ENCODE results near the gene YJU2.
A peak's percentile ranks its signal among the peaks of the same experiment; 100 is the strongest.
"Not testable (repeated sequence)": the region's sequence is repeated elsewhere in the genome, so short reads cannot be mapped to it uniquely, and the experiment has no call there.

Gene YJU2

DNA sequence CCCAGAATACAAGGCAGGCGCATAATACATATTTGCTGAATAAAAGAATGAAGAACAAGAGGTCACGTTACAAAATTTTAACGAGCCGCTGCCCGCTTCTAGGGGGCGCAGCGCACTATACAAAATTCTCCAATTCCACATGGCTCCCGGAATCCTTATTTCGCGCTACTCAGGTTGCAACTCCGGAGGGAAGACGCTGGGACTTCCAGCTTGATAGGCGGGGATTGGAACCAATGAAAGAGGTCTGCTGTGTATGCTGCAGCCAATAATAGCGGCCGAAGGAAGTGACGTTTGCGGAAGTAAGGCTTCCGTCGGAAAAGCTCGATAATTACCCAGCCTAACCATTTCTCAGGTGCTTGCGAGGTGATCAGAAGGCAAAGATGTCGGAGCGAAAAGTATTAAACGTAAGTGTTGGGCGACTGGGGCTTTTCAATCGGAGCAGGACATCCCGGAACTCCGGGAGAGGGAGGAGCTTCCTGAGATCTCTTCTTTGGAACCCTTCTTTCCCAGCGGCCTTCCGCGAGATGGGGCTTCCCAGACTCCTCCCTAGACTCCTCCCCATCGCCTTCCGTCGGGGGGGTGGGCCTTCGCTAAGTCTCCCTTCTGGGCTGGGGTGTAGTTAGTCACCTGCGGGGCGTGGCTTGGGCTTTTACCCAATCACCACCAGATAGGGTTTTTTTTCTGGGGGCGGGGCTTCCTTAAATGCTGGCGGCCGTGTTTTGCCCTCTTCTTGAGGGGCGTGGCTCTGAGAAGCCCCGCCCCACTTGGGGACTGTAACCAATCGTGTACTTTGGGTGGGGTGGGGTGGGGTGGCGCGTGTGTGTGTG is at the start of gene YJU2:
Gene YJU2 (plus strand): TSS at position 314 of the 827 bp plus-strand sequence. CDS start 67 bp downstream, at position 381.
- peak; percentile 99 for DNase-seq (ENCODE audit: low spot score)

GRCh38 chr19:4197228-4197624 is 49.7 kb upstream of the YJU2 start:
- DNase-seq (ENCODE audit: low spot score) = no peak

DNA sequence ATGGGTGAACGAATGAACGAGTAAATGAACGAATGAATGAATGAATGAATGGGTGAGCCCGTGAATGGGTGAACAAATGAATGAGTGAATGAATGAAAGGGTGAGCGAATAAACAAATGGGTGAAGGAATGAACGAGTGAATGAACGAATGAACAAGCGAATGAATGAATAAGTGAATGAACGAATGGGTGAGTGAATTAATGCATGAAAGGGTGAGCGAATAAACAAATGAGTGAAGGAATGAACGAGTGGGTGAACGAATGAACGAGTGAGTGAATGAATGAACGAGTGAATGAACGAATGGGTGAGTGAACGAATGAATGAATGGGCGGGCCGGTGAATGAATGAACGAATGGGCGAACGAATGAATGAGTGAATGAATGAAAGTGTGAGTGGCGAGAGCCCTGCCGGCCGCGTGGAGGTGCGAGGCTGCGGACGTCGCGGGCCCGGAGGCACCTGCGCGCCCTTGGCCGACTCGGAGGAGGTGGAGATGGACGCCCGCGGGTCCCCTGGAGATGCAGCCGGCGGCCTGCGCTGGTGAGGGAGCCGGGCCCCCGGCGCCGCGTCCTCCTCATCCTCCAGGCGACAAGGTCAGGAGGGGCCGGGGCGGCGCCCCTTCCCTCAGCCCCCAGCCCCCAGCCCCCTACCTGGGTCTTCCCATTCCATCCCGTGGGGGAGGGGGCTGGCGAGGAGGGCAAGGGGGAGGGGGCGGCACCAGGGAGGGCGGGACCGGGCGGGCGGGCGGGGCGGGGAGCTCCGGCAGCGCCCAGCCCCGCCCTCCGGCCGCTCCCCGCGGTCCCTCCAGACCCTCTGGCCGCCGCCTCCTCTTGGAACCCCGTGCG is 49.0 kb upstream of the YJU2 start:
- no peak for DNase-seq (ENCODE audit: low spot score)

DNA sequence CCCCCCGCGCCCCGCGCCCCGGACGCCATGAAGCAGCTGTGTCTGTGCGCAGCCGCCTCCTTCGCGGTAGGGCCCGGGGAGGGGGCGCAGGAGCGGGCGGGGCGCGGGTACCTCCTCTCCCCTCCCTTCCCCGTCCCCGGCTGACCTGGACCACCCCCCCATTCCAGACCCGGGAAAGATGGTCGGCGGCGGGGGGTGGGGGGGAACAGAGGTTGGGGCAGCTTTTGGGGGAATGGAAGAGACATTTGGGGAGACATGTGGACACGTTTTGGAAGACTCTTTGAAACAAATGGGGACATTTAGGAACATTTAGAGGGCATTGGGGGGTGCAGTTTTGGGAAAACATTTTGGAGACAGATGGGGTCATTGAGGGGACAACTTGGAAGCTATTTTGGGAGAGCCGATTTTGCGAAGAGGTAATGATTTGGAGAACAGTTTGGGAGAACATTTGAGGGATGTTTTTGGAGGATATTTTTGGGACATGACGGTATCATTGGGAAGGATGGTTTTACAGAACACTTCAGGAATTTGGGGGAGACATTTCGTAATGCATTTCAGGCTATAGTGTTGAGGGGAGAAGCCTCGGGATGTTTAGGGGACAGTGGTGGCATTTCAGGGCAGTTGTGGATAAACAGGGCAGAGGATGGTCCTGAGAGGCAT is 48.3 kb upstream of the YJU2 start:
- no peak for DNase-seq (ENCODE audit: low spot score)

DNA sequence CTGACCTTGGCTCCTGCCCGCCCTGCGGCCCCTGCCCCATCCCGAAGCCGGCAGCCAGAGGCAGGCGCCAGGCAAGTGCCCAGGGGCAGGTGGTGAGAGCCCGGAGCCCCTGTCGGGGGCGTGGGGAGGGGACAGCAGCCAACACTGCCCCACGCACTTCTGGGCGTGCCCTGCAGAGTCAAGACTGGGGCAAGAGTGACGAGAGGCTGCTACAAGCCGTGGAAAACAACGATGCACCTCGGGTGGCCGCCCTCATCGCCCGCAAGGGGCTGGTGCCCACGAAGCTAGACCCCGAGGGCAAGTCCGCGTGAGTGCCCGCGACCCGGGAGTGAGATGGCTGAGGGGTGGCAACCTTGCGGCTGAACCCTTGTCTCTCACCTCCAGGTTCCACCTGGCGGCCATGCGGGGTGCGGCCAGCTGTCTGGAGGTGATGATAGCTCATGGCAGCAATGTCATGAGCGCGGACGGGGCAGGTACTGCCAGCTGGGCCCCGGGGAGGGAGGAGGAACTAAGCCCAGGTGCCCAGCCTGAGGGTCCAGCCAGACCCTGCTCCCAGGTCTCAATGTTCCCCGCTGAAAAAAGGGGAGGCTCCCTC is 47.1 kb upstream of the YJU2 start:
- no peak for DNase-seq (ENCODE audit: low spot score)

DNA sequence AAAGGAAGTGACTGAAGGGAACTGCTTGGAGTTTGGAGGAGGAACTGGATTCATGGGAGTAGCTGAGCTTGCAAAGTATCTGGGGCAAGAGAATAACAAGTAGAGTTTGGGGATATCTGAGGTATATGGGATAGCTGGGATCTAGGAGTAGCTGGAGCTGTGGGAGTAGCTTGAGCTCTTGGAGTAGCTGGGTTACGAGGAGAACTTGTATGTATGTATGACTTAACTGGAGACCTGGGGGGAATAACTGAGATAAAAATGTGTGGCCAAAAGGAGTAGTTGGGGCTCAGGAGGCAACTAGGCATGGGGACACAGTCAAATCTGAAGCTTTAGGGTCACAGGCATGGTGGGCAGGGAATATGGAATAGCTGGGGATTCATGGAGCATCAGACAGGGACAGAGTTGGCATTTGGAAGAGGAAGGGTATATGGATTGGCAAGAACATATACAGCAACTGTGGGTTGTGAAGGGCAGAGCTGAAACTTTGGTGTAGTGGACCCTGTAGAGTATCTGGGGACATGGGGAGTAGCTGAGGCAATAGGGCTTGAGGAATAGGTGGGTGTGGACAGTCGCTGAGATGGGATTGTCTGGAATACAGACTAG is 45.8 kb upstream of the YJU2 start:
- DNase-seq (ENCODE audit: low spot score) = no peak

DNA sequence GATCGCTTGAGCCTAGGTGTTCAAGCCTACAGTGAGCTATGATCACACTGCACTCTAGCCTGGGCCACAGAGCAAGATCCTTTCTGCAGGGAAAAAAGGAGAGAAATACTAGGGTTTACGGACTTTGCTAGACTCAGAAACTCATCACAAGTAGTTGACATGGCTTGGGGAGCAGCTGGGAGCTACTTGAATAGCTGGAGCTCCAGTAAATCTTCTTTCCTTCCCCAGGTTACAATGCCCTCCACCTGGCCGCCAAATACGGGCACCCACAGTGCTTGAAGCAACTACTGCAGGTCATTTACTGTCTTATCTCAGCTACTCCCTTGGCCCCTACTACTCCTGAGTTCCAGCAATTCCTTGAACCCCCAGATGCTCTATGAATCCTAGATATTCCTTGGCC is 45.1 kb upstream of the YJU2 start:
- no peak for DNase-seq (ENCODE audit: low spot score)

DNA sequence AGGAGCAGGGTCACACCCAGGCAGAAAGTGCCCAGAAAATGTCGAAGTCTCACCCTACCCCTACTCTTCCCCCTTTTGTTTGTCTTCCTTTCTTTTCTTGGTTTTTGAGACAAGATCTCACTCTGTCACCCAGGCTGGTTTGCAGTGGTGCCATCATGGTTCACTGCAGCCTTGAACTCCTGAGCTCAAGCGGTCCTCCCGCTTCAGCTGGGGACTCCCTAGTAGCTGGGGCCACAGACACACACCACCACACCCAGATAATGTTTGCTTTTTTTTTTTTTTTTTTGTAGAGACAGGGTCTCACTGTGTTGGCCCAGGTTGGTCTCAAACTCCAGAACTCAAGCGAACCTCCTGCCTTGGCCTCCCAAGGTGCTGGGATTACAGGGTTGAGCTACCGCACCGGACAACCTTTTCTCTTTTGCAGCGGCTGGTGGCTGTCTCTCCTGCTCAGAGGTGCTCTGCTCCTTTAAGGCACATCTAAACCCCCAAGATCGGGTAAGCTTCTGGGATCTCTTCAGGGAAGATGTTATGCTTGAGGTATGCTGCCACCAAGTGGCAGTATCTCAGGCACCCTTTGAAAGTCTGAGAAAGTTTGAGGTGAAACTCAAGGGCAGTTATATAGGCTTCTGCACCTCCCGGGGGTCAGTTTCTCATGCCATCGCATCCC is 39.9 kb upstream of the YJU2 start:
- no peak for DNase-seq (ENCODE audit: low spot score)

DNA sequence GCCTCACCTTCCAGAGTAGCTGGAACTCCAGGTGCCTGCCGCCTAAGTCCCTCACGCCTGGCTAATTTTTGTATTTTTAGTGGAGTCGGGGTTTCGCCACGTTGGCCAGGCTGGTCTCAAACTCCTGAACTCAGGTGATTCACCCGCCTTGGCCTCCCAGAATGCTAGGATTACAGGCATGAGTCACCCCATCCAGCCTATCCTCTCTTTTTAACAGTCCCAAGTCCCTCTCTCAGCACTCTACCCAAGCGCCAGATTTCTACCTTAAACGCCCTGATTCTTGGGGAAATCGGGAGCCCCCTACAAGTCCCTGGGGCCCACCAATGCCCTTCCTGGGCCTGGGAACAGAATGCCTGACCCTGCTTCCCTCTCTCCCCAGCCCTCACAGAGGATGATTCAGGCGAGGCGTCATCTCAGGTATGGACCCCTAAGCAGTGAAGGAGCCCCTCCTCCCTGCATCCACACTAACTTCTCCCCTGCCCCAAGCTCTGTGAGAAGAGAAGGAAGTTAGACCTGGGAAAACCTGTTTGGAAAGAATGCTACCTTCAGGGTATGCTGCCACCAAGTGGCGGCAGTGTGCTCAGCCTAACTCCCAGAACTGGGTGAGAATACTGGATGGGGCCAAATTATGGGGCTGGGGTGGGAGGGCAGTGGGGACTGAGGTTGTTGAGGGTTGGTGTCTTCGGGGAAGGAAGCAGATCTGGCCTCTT is 38.3 kb upstream of the YJU2 start:
- no peak for DNase-seq (ENCODE audit: low spot score)

DNA sequence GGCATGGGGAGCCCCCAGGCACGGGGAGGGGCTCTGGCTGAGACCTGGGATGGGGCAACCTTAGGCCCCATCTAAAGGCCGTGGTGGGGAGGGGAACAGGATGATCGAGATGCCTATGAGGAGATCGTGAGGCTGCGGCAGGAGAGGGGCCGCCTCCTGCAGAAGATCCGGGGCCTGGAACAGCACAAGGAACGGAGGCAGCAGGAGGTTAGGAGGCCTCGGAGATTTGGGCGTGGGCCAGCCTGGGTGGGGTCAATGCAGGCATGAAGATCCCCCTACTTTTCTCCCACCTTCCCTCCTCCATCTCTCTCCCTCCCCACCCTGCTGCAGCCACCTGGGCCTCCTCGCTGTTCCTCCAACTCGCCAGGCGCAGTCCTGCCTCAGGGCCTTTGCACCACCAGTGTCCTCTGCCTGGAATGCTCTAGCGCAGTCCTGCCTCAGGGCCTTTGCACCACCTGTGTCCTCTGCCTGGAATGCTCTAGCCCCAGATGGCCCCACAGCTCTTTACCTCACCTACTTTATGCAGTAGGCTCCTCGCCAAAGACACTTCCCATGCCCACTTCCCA is 36.6 kb upstream of the YJU2 start:
- DNase-seq (ENCODE audit: low spot score) = no peak

GRCh38 chr19:4213116-4213515 is 33.8 kb upstream of the YJU2 start:
- no peak for DNase-seq (ENCODE audit: low spot score)

- DNase-seq (ENCODE audit: low spot score) = no peak
Measured at GRCh38 chr19:4215807-4216206, 31.1 kb upstream of the YJU2 start.

DNA sequence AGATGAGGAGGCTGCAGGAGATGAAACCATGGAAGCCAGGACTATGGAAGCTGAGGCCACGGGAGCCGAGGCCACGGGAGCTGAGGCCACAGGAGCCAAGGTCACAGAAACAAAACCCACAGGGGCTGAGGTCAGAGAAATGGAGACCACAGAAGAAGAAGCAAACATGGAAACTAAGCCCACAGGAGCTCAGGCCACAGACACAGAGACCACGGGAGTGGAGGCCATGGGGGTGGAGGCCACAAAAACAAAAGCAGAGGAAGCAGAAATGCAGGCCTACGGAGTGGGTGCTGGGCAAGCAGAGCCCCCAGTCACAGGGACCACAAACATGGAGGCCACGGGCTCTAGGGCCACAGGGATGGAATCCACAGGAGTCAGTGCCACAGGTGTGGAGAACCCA is 30.0 kb upstream of the YJU2 start:
- no peak for DNase-seq (ENCODE audit: low spot score)

DNA sequence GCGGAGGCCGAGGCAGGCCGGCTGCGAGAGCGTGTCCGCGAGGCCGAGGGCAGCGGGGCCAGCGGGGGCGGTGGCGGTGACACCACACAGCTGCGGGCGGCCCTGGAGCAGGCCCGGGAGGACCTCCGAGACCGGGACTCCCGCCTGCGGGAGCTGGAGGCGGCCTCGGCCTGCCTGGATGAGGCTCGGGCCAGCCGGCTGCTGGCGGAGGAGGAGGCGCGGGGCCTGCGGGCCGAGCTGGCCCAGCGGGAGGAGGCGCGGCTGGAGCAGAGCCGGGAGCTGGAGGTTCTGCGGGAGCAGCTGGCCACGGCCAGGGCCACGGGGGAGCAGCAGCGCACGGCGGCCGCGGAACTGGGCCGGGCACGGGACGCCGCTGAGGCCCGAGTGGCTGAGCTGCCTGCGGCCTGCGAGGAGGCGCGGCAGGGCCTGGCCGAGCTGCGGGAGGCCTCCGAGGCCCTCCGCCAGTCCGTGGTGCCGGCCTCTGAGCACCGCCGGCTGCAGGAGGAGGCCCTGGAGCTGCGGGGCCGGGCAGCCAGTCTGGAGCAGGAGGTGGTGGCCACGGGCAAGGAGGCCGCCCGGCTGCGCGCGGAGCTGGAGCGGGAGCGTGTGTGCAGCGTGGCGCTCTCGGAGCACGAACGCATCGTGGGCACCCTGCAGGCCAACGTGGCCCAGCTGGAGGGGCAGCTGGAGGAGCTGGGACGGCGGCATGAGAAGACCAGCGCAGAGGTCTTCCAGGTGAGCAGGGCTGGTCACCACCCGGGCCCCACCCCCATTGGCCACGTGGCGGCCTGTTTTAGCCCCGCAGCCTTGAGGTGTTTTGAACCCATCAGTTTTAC is 29.2 kb upstream of the YJU2 start:
- no peak for DNase-seq (ENCODE audit: low spot score)

- not testable (repeated sequence) for DNase-seq (ENCODE audit: low spot score)
Measured at GRCh38 chr19:4218523-4218922, 28.4 kb upstream of the YJU2 start.

DNA sequence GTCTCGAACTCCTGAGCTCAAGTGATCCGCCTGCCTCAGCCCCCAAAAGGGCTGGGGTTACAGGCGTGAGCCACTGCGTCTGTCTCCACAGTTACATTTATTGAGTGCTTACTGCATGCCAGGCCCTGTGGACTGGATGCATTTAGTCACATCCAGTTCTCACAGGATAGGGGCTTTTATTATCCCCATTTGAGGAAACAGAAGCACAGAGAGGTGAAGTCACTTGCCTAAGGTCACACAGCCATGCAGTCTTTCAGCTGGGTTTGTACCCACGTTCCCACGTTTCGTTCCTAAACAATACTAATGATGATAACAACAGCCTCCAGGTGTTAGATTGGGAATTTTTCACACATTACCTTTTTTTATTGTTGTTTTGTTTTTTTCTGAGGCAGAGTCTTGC is 26.7 kb upstream of the YJU2 start:
- DNase-seq (ENCODE audit: low spot score) = no peak

- no peak for DNase-seq (ENCODE audit: low spot score)
Measured at GRCh38 chr19:4224470-4224869, 22.4 kb upstream of the YJU2 start.

DNA sequence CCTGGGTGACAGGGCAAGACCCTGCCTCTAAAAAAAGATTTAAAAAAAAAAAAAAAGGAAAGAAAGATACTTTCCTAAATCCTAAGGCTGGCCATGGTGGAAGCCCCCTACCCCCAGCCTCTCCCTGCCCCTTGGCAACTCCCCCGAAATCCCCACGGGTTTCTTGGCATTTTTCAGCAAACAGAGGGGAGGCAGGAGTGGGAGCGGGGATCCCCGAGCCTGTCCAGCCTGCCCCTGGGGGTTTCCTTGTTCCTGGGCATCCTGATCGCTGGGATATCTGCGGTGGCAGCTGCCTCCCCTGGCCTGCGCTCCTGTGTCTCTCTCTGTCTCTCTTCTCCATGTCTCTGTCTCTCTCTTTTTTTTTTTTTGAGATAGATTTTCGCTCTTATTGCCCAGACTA is 21.0 kb upstream of the YJU2 start:
- no peak for DNase-seq (ENCODE audit: low spot score)

- no peak for DNase-seq (ENCODE audit: low spot score)
Measured at GRCh38 chr19:4227771-4228170, 19.1 kb upstream of the YJU2 start.

All from CD4-positive, alpha-beta T cell treated with Interleukin-15 for 4 hours (primary cell).